DOHH2 (cell line): Measurements from ENCODE around the gene ALDH1A1.

ENCODE experiments used
- H3F3A ChIP-seq: fragments of 200-600 bp; sonication (generic), shearing (Covaris generic); 2 replicates; pipeline ENCODE4 v1.6.0; 2016; ENCODE audit warnings: antibody characterized with exemption, mild to moderate bottlenecking; ENCODE audit not compliant: control insufficient read depth, insufficient read depth
- H3K27ac ChIP-seq: fragments of 200-600 bp; sonication (generic); 2 replicates; pipeline ENCODE4 v1.5.1; 2014; ENCODE audit warnings: low read depth, mild to moderate bottlenecking, low read length, moderate library complexity
- H3K27me3 ChIP-seq: fragments of 200-600 bp; sonication (generic); 2 replicates; pipeline ENCODE4 v1.6.1; 2014; ENCODE audit warnings: mild to moderate bottlenecking, low read length, mixed read lengths; ENCODE audit not compliant: control insufficient read depth
- H3K36me3 ChIP-seq: fragments of 200-600 bp; sonication (generic); 2 replicates; pipeline ENCODE4 v1.6.1; 2014; ENCODE audit warnings: mild to moderate bottlenecking, low read length, moderate library complexity, mixed read lengths; ENCODE audit not compliant: control insufficient read depth
- H3K4me1 ChIP-seq: fragments of 200-600 bp; sonication (generic); 2 replicates; pipeline ENCODE4 v1.6.1; 2014; ENCODE audit warnings: mild to moderate bottlenecking, low read length, mixed read lengths; ENCODE audit not compliant: control insufficient read depth
- H3K4me2 ChIP-seq: fragments of 200-600 bp; sonication (generic); 2 replicates; pipeline ENCODE4 v1.6.0; 2014; ENCODE audit warnings: mild to moderate bottlenecking, low read length, moderate library complexity
- H3K4me3 ChIP-seq: fragments of 200-600 bp; sonication (generic); 2 replicates; pipeline ENCODE4 v1.5.1; 2014; ENCODE audit warnings: mild to moderate bottlenecking, low read length, mixed read lengths
- H3K79me2 ChIP-seq: fragments of 200-600 bp; sonication (generic); 2 replicates; pipeline ENCODE4 v1.6.1; 2014; ENCODE audit warnings: mild to moderate bottlenecking, low read length, mixed read lengths; ENCODE audit not compliant: control insufficient read depth
- H3K9me2 ChIP-seq: fragments of 200-600 bp; sonication (generic); replicated peaks from 2 replicates; pipeline ENCODE4 v1.6.1; 2014; ENCODE audit warnings: mild to moderate bottlenecking, low read length, mixed read lengths; ENCODE audit not compliant: control insufficient read depth
- H3K9me3 ChIP-seq: fragments of 200-600 bp; sonication (generic); 2 replicates; pipeline ENCODE4 v1.6.1; 2014; ENCODE audit warnings: antibody characterized with exemption, low read length, mixed read lengths; ENCODE audit not compliant: control insufficient read depth, insufficient read depth
- H4K20me1 ChIP-seq: fragments of 200-600 bp; sonication (generic); 2 replicates; pipeline ENCODE4 v1.6.0; 2014; ENCODE audit warnings: low read depth, mild to moderate bottlenecking, antibody characterized with exemption, low read length, moderate library complexity; ENCODE audit not compliant: control insufficient read depth, insufficient read depth
- CTCF ChIP-seq: fragments of 200-600 bp; sonication (generic); IDR thresholded peaks from one replicate; pipeline ENCODE4 v1.5.1; 2014; ENCODE audit warnings: antibody characterized with exemption, mild to moderate bottlenecking, low read depth, low read length; ENCODE audit not compliant: poor library complexity, severe bottlenecking
- EZH2phosphoT487 ChIP-seq: fragments of 200-600 bp; sonication (generic); IDR thresholded peaks from 2 replicates; pipeline ENCODE4 v1.6.1; 2017; ENCODE audit warnings: borderline replicate concordance, mild to moderate bottlenecking, antibody characterized with exemption, low read length, moderate library complexity, mixed read lengths

The ALDH1A1 gene

GRCh38 chr9:72911816-72912215 is 41.0 kb downstream of the ALDH1A1 start:
- Histone ChIP-seq H3K9me2 (no peaks in the 10 kb centered on the region), H4K20me1 (no peaks in the 10 kb centered on the region), H3K4me3 (no peak overlapping the region), H3K4me1 (no peaks in the 10 kb centered on the region), H3K36me3 (no peaks in the 10 kb centered on the region), H3K4me2 (no peak overlapping the region), H3K9me3 (no peaks in the 10 kb centered on the region), H3K27me3 (no peaks in the 10 kb centered on the region), H3K27ac (no peak overlapping the region), H3F3A (no peaks in the 10 kb centered on the region), H3K79me2 (no peaks in the 10 kb centered on the region)
- TF ChIP-seq CTCF: no peak

- H3K79me2 ChIP-seq: no peaks in the 10 kb centered on the region
- H3K36me3 ChIP-seq: no peaks in the 10 kb centered on the region
- no peaks in the 10 kb centered on the region for H4K20me1 ChIP-seq
- no peaks in the 10 kb centered on the region for H3K27me3 ChIP-seq
- no peaks in the 10 kb centered on the region for H3K9me2 ChIP-seq
- no peak for TF ChIP-seq CTCF
- TF ChIP-seq EZH2phosphoT487: no peak
- no peak overlapping the region for H3K4me3 ChIP-seq
- H3K4me2 ChIP-seq: no peak overlapping the region
- no peak overlapping the region for H3K27ac ChIP-seq
- H3K4me1 ChIP-seq: no peaks in the 10 kb centered on the region
- H3K9me3 ChIP-seq: no peaks in the 10 kb centered on the region
- no peaks in the 10 kb centered on the region for H3F3A ChIP-seq
Measured at GRCh38 chr9:72911247-72911775, 41.5 kb downstream of the ALDH1A1 start.

GRCh38 chr9:72909428-72909827 is 43.4 kb downstream of the ALDH1A1 start:
- Histone ChIP-seq H3K9me2 (no peaks in the 10 kb centered on the region), H3K4me2 (no peak overlapping the region), H3K36me3 (no peaks in the 10 kb centered on the region), H3F3A (no peaks in the 10 kb centered on the region), H3K4me1 (no peaks in the 10 kb centered on the region), H3K9me3 (no peaks in the 10 kb centered on the region), H3K27me3 (no peaks in the 10 kb centered on the region), H4K20me1 (no peaks in the 10 kb centered on the region), H3K4me3 (no peak overlapping the region), H3K79me2 (no peaks in the 10 kb centered on the region), H3K27ac (no peak overlapping the region)
- TF ChIP-seq CTCF (no peak), EZH2phosphoT487 (no peak)

- Histone ChIP-seq H3K9me2 (no peaks in the 10 kb centered on the region), H3K27me3 (no peaks in the 10 kb centered on the region), H3K27ac (no peak overlapping the region), H3K4me1 (no peaks in the 10 kb centered on the region), H4K20me1 (no peaks in the 10 kb centered on the region), H3K4me2 (no peak overlapping the region), H3F3A (no peaks in the 10 kb centered on the region), H3K9me3 (no peaks in the 10 kb centered on the region), H3K36me3 (no peaks in the 10 kb centered on the region), H3K4me3 (no peak overlapping the region), H3K79me2 (no peaks in the 10 kb centered on the region)
- TF ChIP-seq CTCF: no peak
- TF ChIP-seq EZH2phosphoT487: no peak
Measured at GRCh38 chr9:72907421-72907820, 45.4 kb downstream of the ALDH1A1 start.
